OCI-LY7 (cell line): Measurements from ENCODE around the gene ADGRG6.

Experiments
- EZH2phosphoT487 ChIP-seq: fragments of 200-600 bp; sonication (generic); IDR thresholded peaks from 2 replicates; pipeline ENCODE4 v1.6.1; 2018; ENCODE audit warnings: low read depth, borderline replicate concordance, mild to moderate bottlenecking, mixed run types, antibody characterized with exemption, low read length, moderate library complexity, mixed read lengths
- TF ChIP-seq, protein P1 (sequence below): fragments of 200-600 bp; sonication (generic); conservative IDR thresholded peaks from 2 replicates; pipeline ENCODE4 v1.5.1; 2014; ENCODE audit warnings: mild to moderate bottlenecking, antibody characterized with exemption, low read length, moderate library complexity, mixed read lengths

GRCh38 chr6:142374091-142374770, 72.4 kb downstream of the ADGRG6 start:
- TF ChIP-seq, protein P1, sequence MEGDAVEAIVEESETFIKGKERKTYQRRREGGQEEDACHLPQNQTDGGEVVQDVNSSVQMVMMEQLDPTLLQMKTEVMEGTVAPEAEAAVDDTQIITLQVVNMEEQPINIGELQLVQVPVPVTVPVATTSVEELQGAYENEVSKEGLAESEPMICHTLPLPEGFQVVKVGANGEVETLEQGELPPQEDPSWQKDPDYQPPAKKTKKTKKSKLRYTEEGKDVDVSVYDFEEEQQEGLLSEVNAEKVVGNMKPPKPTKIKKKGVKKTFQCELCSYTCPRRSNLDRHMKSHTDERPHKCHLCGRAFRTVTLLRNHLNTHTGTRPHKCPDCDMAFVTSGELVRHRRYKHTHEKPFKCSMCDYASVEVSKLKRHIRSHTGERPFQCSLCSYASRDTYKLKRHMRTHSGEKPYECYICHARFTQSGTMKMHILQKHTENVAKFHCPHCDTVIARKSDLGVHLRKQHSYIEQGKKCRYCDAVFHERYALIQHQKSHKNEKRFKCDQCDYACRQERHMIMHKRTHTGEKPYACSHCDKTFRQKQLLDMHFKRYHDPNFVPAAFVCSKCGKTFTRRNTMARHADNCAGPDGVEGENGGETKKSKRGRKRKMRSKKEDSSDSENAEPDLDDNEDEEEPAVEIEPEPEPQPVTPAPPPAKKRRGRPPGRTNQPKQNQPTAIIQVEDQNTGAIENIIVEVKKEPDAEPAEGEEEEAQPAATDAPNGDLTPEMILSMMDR = no peak
- TF ChIP-seq EZH2phosphoT487 = no peak
